Gastrocnemius medialis (tissue), 4 donors: Measurements from ENCODE around the gene AMZ1.

Experiments used
- POLR2A ChIP-seq, 2 donors: fragments of 450-650 bp; IDR thresholded peaks; one replicate each; pipeline ENCODE4 v1.6.1; 2017; ENCODE audit warnings: antibody characterized with exemption in 2 of 2, mild to moderate bottlenecking in 2 of 2, moderate library complexity in 2 of 2
- TF ChIP-seq, protein P1 (sequence below), 5 experiments: fragments of 450-650 bp in 3 of 5; fragments of 200-600 bp in 2 of 5; sonication (generic) in 2 of 5; IDR thresholded peaks in 4 of 5; conservative IDR thresholded peaks in 1 of 5; 1 replicate in 4 of 5; 2 replicates in 1 of 5; pipeline ENCODE4 v1.5.1; 2016 to 2019; ENCODE audit warnings: antibody characterized with exemption in 5 of 5, mild to moderate bottlenecking in 3 of 5, moderate library complexity in 3 of 5

DNA sequence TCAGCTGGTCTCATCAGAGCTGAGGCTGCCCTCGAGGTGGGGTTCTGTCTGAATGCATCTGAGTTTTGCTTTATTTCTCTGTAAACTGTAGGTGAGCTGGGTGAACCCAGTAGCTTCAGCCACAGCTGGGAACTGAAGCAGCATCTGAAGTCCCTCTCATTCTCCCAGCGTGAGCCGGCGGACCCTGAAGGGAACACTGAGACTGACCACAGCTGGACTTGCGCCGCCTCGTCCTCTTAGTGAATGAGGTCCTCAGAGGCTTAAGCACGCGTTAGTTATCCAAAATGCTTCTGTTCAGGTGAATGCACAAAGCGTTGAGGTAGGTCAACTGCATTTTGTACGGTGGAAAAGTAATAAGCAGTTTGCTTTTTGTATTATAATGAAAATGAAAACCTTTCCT, 76.6 kb downstream of the AMZ1 start:
- TF ChIP-seq, protein P1, sequence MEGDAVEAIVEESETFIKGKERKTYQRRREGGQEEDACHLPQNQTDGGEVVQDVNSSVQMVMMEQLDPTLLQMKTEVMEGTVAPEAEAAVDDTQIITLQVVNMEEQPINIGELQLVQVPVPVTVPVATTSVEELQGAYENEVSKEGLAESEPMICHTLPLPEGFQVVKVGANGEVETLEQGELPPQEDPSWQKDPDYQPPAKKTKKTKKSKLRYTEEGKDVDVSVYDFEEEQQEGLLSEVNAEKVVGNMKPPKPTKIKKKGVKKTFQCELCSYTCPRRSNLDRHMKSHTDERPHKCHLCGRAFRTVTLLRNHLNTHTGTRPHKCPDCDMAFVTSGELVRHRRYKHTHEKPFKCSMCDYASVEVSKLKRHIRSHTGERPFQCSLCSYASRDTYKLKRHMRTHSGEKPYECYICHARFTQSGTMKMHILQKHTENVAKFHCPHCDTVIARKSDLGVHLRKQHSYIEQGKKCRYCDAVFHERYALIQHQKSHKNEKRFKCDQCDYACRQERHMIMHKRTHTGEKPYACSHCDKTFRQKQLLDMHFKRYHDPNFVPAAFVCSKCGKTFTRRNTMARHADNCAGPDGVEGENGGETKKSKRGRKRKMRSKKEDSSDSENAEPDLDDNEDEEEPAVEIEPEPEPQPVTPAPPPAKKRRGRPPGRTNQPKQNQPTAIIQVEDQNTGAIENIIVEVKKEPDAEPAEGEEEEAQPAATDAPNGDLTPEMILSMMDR (IDR thresholded peaks at IDR 0.05 in 4 of 5, conservative IDR thresholded peaks at IDR 0.05 in 1 of 5): no peak
- no peak for TF ChIP-seq POLR2A (IDR thresholded peaks at IDR 0.05)
